GM12891 (cell line): ENCODE results near the gene ADGRL3.
"Not testable (repeated sequence)": the region's sequence is repeated elsewhere in the genome, so short reads cannot be mapped to it uniquely, and the experiment has no call there.

ENCODE experiments used
- POLR2A ChIP-seq: IDR thresholded peaks from 2 replicates; pipeline ENCODE4 v1.6.1; 2011; ENCODE audit warnings: low read depth, low read length, control low read depth
- POLR2AphosphoS5 ChIP-seq: IDR thresholded peaks from 2 replicates; pipeline ENCODE4 v1.6.1; 2011; ENCODE audit warnings: low read depth, low read length, control low read depth
- SPI1 ChIP-seq: IDR thresholded peaks from 2 replicates; pipeline ENCODE4 v1.6.1; 2011; ENCODE audit warnings: low read depth, low read length, control low read depth
- TAF1 ChIP-seq: IDR thresholded peaks from 2 replicates; pipeline ENCODE4 v1.6.1; 2011; ENCODE audit warnings: low read depth, low read length, control low read depth

DNA sequence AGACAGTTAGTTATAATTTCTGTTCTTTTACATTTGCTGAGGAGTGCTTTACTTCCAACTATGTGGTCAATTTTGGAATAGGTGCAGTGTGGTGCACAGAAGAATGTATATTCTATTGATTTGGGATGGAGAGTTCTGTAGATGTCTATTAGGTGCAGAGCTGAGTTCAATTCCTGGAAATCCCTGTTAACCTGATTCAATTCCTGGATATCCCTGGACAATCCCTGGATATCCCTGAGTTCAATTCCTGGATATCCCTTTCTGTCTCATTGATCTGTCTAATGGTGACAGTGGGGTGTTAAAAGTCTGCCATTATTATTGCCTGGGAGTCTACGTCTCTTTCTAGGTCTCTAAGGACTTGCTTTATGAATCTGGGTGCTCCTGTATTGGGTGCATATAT lies 557.9 kb downstream of the ADGRL3 start:
- TF ChIP-seq POLR2A, POLR2AphosphoS5, TAF1, SPI1: not testable (repeated sequence)
